Activated T-cell treated with anti-CD3 and anti-CD28 coated beads, Interleukin-2, amount 50 U/mL, for 48 hours (primary cell): ENCODE data around the gene ABCA2.

Experiments used
- DNase-seq, 2 experiments: peaks; one replicate each; pipeline ENCODE4 v3.0.0-alpha.2; 2020

ABCA2 gene

GRCh38 chr9:137015540-137015930 is 12.5 kb downstream of the ABCA2 start:
- no peak for DNase-seq

GRCh38 chr9:137014776-137015539 is 13.1 kb downstream of the ABCA2 start:
- DNase-seq = no peak

- DNase-seq = no peak
These were observed 13.9 kb downstream of the ABCA2 start for GRCh38 chr9:137014166-137014565.

GRCh38 chr9:137013571-137013940 is 14.5 kb downstream of the ABCA2 start:
- no peak for DNase-seq

- no peak for DNase-seq
These were observed 15.1 kb downstream of the ABCA2 start for GRCh38 chr9:137012694-137013570.

GRCh38 chr9:137011907-137012675 is 15.9 kb downstream of the ABCA2 start:
- no peak for DNase-seq

- no peak for DNase-seq
These were observed 16.9 kb downstream of the ABCA2 start for GRCh38 chr9:137011156-137011555.

- DNase-seq = no peak
These were observed 17.9 kb downstream of the ABCA2 start for GRCh38 chr9:137009938-137010732.

GRCh38 chr9:137009217-137009616 is 18.8 kb downstream of the ABCA2 start:
- no peak for DNase-seq

- no peak for DNase-seq
These were observed 19.7 kb downstream of the ABCA2 start for GRCh38 chr9:137008312-137008711.

GRCh38 chr9:137007816-137008270 is 20.2 kb downstream of the ABCA2 start:
- DNase-seq = no peak

GRCh38 chr9:137007108-137007815 is 20.8 kb downstream of the ABCA2 start:
- DNase-seq = no peak

GRCh38 chr9:137006116-137007003 is 21.7 kb downstream of the ABCA2 start:
- peak in 1 of 2 experiments; percentile 55 for DNase-seq

GRCh38 chr9:137004285-137004684 is 23.8 kb downstream of the ABCA2 start:
- DNase-seq = peak in 1 of 2 experiments; percentile 44

- no peak for DNase-seq
These were observed 25.4 kb downstream of the ABCA2 start for GRCh38 chr9:137002646-137003041.

- no peak for DNase-seq
These were observed 26.0 kb downstream of the ABCA2 start for GRCh38 chr9:137001857-137002645.

GRCh38 chr9:137000177-137000930 is 27.7 kb downstream of the ABCA2 start:
- DNase-seq = peak; percentile 67 to 69

- no peak for DNase-seq
These were observed 30.2 kb downstream of the ABCA2 start for GRCh38 chr9:136997830-136998234.

- no peak for DNase-seq
These were observed 30.7 kb downstream of the ABCA2 start for GRCh38 chr9:136997371-136997770.
